Smooth muscle cell of trachea (primary cell): Measurements from ENCODE around the gene LRRC8D. TPM values are rescaled to one million over a fixed set of nuclear protein-coding genes. Genes with fewer than 3 reads are reported as not detected.

Experiments
- total RNA-seq: library from RNA; depleted of rRNA; stranded (reverse); fragments of >200 nt; gene quantifications from 2 replicates; pipeline ENCODE4 v1.2.1, GENCODE V29; 2014

The LRRC8D gene
- 24.3 and 34.4 TPM in 2 replicates for total RNA-seq

GRCh38 chr1:89820422-89821321 lies at the start of gene LRRC8D:
TSS of gene LRRC8D (plus strand) at chr1:89821032. CDS start at chr1:89933069, 112,037 bp downstream.

Other genes with a start within 250 kb of the LRRC8D start
- gene LRRC8C, start 187.9 kb upstream of the LRRC8D start, total RNA-seq = 7.9 and 8.3 TPM in 2 replicates
- 4.1 and 13.4 TPM in 2 replicates for gene ZNF326, start 174.1 kb downstream of the LRRC8D start, total RNA-seq